Fibroblast of lung (primary cell): ENCODE results near the gene PCED1A.

Source experiments
- CTCF ChIP-seq, 2 donors: IDR thresholded peaks in 1 of 2; conservative IDR thresholded peaks in 1 of 2; 1 replicate in 1 of 2; 2 replicates in 1 of 2; pipeline ENCODE4 v1.5.1; 2011 to 2012; ENCODE audit warnings: low read length in 2 of 2, control low read depth in 1 of 2, inconsistent platforms in 1 of 2, low read depth in 1 of 2, mild to moderate bottlenecking in 1 of 2
- EZH2 ChIP-seq: IDR thresholded peaks from 2 replicates; pipeline ENCODE4 v1.5.1; 2012; ENCODE audit warnings: low read length, control low read depth, mild to moderate bottlenecking; ENCODE audit errors: missing control alignments

- TF ChIP-seq CTCF (conservative IDR thresholded peaks at IDR 0.05 in 1 of 2, IDR thresholded peaks at IDR 0.05 in 1 of 2; ENCODE audit: low read depth in 1 of 2, low read length in 2 of 2) = no peak
- TF ChIP-seq EZH2 = peak; percentile 63
Observed at GRCh38 chr20:2820084-2820895, 20.2 kb downstream of the PCED1A start.
